ENCODE results near the gene KCNG3.

Gene KCNG3, protein sequence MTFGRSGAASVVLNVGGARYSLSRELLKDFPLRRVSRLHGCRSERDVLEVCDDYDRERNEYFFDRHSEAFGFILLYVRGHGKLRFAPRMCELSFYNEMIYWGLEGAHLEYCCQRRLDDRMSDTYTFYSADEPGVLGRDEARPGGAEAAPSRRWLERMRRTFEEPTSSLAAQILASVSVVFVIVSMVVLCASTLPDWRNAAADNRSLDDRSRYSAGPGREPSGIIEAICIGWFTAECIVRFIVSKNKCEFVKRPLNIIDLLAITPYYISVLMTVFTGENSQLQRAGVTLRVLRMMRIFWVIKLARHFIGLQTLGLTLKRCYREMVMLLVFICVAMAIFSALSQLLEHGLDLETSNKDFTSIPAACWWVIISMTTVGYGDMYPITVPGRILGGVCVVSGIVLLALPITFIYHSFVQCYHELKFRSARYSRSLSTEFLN

DNA sequence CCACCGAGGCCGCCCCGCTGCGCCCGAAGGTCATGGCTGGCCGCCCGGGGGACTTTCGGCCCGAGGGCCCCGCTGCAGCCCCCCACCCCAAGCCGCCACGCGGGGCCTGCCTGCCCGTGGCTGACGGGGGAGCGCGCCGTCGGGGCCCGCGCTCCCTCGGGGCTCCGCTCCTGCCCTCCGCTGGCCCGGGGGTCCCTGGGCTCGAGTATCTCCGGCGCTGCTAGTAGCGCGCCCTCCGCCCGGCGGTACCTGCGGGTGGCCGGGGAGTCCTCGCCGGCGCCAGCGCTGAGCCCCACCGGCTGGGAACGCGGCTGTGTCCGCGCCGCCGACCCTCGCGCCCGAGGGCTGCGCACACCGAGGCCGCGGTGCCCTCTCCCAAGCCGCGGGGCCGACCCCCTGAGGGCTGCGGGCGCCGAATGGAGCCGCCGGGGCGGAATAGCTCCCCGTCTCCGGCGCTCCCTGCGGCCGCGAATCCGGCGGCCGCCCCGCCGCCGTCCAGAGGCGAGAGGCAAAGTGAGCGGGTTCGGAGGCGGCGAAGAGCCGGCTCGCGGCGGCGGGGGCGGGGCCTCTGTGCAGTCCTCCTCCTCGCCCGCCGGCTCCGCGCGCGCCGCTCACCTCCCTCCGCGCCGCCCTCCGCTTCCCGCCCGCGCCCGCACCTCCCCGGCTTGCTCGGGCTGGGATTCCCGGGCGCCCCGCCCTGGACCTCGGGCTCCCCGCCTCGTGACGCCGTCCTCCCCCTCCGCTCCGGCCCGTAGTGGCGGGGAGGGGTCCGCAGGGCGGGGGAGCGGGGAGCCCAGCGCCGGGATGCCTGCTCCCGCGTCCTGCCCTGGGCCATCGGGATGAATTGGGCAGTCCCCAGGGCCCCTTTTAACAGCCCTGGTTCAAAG, at the start of gene KCNG3:
TSS of gene KCNG3 (minus strand) at position 515 of the 887 bp plus-strand sequence. CDS start at position 34, 481 bp downstream.
- DNase-seq (ENCODE audit: low read depth, low spot score), result peak; percentile 81
- Histone ChIP-seq H3K4me1 (ENCODE audit: insufficient read depth, insufficient read length) (no peaks in the 10 kb centered on the region), H3K9me3 (ENCODE audit: insufficient read depth, low read length) (no peaks in the 10 kb centered on the region), H3K9ac (ENCODE audit: insufficient read length, low read depth) (peak within 1 kb of the TSS; percentile 89), H3K4me3 (ENCODE audit: insufficient read length, low read depth) (peak within 1 kb of the TSS; percentile 77), H3K36me3 (ENCODE audit: insufficient read depth, insufficient read length, low read length) (no peaks in the 10 kb centered on the region), H3K27me3 (ENCODE audit: insufficient read depth, insufficient read length) (peaks cover 9% of the 10 kb centered on the region)
- TF ChIP-seq ZNF274 (IDR thresholded peaks at IDR 0.05; ENCODE audit: low read depth, low read length), result no peak
- no peak for TF ChIP-seq SUZ12 (IDR thresholded peaks at IDR 0.05; ENCODE audit: extremely low read depth, insufficient read depth, insufficient read length)

DNA sequence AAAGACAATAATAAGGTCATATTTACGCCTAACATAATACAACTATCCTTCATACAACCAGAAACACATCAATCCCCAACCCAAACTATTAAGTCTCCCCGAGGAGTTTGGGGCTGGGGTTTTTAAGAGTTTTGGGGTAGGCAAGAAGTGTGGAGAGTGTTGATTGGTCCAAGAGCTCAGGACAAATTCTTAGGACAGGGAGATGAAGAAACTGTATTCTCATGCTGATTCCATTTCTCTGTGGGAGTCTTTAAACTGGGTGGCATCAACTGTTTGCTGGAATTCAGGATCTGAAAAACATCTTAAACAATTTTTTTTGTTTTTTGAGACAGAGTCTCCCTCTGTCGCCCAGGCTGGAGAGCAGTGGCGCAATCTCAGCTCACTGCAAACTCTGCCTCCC, 49.1 kb upstream of the KCNG3 start:
- DNase-seq (ENCODE audit: low read depth, low spot score), result no peak
- no peaks in the 10 kb centered on the region for H3K36me3 ChIP-seq (ENCODE audit: insufficient read depth, insufficient read length, low read length)
- no peaks in the 10 kb centered on the region for H3K27me3 ChIP-seq (ENCODE audit: insufficient read depth, insufficient read length)
- no peak overlapping the region for H3K4me3 ChIP-seq (ENCODE audit: insufficient read length, low read depth)
- peaks cover 5% of the 10 kb centered on the region for H3K4me1 ChIP-seq (ENCODE audit: insufficient read depth, insufficient read length)
- TF ChIP-seq YY1 (IDR thresholded peaks at IDR 0.05; ENCODE audit: insufficient read depth, insufficient read length), result no peak
- no peaks in the 10 kb centered on the region for H3K9me3 ChIP-seq (ENCODE audit: insufficient read depth, low read length)
- H3K9ac ChIP-seq (ENCODE audit: insufficient read length, low read depth), result no peak overlapping the region

DNA sequence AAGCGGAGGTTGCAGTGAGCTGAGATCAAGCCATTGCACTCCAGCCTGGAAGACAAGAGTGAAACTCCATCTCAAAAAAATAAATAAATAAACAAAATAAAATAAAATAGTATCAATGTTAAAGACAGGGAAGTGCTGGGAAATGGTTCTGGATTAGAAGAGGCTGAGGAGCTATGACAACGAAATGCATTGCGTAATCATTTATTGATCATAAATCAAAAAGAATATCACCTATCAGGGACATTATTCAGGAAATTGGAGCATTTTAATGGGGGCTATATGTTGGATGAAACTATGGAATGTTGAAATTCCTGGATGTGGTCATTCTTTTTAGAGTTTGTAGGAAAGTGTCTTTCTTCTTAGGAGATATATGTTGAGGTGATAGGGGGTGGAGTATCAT, 43.7 kb upstream of the KCNG3 start:
- Histone ChIP-seq H3K4me3 (ENCODE audit: insufficient read length, low read depth) (no peak overlapping the region), H3K36me3 (ENCODE audit: insufficient read depth, insufficient read length, low read length) (no peaks in the 10 kb centered on the region), H3K4me1 (ENCODE audit: insufficient read depth, insufficient read length) (no peaks in the 10 kb centered on the region), H3K27me3 (ENCODE audit: insufficient read depth, insufficient read length) (no peaks in the 10 kb centered on the region), H3K9ac (ENCODE audit: insufficient read length, low read depth) (no peak overlapping the region), H3K9me3 (ENCODE audit: insufficient read depth, low read length) (no peaks in the 10 kb centered on the region)
- TF ChIP-seq SUZ12 (IDR thresholded peaks at IDR 0.05; ENCODE audit: extremely low read depth, insufficient read depth, insufficient read length) (no peak), YY1 (IDR thresholded peaks at IDR 0.05; ENCODE audit: insufficient read depth, insufficient read length) (no peak), ZNF274 (IDR thresholded peaks at IDR 0.05; ENCODE audit: low read depth, low read length) (no peak)
- no peak for DNase-seq (ENCODE audit: low read depth, low spot score)

DNA sequence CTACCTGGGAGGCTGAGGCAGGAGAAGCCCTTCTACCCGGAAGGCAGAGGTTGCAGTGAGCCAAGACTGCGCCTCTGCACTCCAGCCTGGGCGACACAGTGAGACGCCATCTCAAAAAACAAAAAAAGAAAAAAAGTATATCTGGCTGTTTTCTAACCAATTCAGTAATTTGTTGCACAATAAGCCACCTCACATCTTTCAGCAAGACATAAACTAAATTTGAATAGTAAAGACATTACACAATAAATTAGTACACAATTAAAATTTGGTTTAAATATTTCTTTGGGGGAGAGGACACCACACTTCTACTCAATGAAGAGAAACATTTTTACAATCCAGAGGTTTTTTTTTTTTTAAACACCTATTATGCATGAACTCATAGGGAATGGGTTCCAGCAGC, 38.6 kb upstream of the KCNG3 start:
- Histone ChIP-seq H3K9me3 (ENCODE audit: insufficient read depth, low read length) (no peaks in the 10 kb centered on the region), H3K4me3 (ENCODE audit: insufficient read length, low read depth) (no peak overlapping the region), H3K27me3 (ENCODE audit: insufficient read depth, insufficient read length) (no peaks in the 10 kb centered on the region), H3K36me3 (ENCODE audit: insufficient read depth, insufficient read length, low read length) (no peaks in the 10 kb centered on the region), H3K4me1 (ENCODE audit: insufficient read depth, insufficient read length) (no peaks in the 10 kb centered on the region), H3K9ac (ENCODE audit: insufficient read length, low read depth) (no peak overlapping the region)
- no peak for TF ChIP-seq YY1 (IDR thresholded peaks at IDR 0.05; ENCODE audit: insufficient read depth, insufficient read length)
- no peak for TF ChIP-seq SUZ12 (IDR thresholded peaks at IDR 0.05; ENCODE audit: extremely low read depth, insufficient read depth, insufficient read length)
- TF ChIP-seq ZNF274 (IDR thresholded peaks at IDR 0.05; ENCODE audit: low read depth, low read length), result no peak
- no peak for DNase-seq (ENCODE audit: low read depth, low spot score)

DNA sequence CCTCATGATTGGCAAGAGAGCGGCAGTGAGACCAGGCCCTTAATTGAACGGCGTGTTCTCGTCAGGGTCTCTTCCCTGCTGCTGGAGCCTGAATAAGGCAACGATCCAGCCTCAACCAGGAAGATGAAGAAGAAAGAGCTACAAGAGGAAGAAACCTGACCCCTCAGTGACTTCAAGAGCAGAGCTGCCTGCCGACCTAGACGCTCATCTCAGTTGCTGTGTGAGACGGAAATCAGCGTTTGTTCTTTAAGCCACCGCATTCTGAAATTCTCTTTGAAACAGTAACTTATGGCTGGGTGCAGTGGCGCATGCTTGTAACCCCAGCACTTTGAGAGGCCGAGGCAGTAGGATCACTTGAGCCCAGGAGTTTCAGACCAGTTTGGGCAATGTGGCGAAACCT, 29.6 kb upstream of the KCNG3 start:
- H3K9me3 ChIP-seq (ENCODE audit: insufficient read depth, low read length), result no peaks in the 10 kb centered on the region
- TF ChIP-seq SUZ12 (IDR thresholded peaks at IDR 0.05; ENCODE audit: extremely low read depth, insufficient read depth, insufficient read length) (no peak), ZNF274 (IDR thresholded peaks at IDR 0.05; ENCODE audit: low read depth, low read length) (no peak), YY1 (IDR thresholded peaks at IDR 0.05; ENCODE audit: insufficient read depth, insufficient read length) (no peak)

DNA sequence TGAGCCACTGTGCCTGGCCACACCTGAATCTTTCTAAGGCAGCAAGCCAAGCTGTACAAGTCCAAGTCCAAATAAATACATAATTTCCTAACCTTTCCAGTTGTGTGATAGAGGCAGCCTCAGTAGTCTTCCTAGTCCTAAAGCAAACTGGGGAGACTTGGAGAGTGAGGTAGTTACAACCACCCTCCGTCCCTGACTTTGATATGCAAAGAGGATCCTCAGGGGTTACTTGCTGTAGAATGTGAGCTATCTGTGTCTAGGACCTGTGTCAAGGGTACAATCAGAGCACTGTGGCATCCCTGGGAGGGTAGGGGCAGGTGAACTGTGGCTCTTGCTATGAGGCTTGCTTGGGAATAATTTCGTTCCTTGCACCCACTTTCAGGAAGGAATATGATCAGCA, 28.3 kb upstream of the KCNG3 start:
- TF ChIP-seq SUZ12 (IDR thresholded peaks at IDR 0.05; ENCODE audit: extremely low read depth, insufficient read depth, insufficient read length), result no peak
- no peak for TF ChIP-seq ZNF274 (IDR thresholded peaks at IDR 0.05; ENCODE audit: low read depth, low read length)
- no peak for TF ChIP-seq YY1 (IDR thresholded peaks at IDR 0.05; ENCODE audit: insufficient read depth, insufficient read length)
- H3K9ac ChIP-seq (ENCODE audit: insufficient read length, low read depth), result no peak overlapping the region
- H3K27me3 ChIP-seq (ENCODE audit: insufficient read depth, insufficient read length), result no peaks in the 10 kb centered on the region
- H3K36me3 ChIP-seq (ENCODE audit: insufficient read depth, insufficient read length, low read length), result no peaks in the 10 kb centered on the region
- no peaks in the 10 kb centered on the region for H3K9me3 ChIP-seq (ENCODE audit: insufficient read depth, low read length)
- no peak overlapping the region for H3K4me3 ChIP-seq (ENCODE audit: insufficient read length, low read depth)
- DNase-seq (ENCODE audit: low read depth, low spot score), result no peak
- H3K4me1 ChIP-seq (ENCODE audit: insufficient read depth, insufficient read length), result peaks cover 2% of the 10 kb centered on the region

More for the DNA sequence above, 29.6 kb upstream of the KCNG3 start:
- Histone ChIP-seq H3K4me1 (ENCODE audit: insufficient read depth, insufficient read length) (peaks cover 2% of the 10 kb centered on the region), H3K36me3 (ENCODE audit: insufficient read depth, insufficient read length, low read length) (no peaks in the 10 kb centered on the region), H3K27me3 (ENCODE audit: insufficient read depth, insufficient read length) (no peaks in the 10 kb centered on the region), H3K4me3 (ENCODE audit: insufficient read length, low read depth) (no peak overlapping the region), H3K9ac (ENCODE audit: insufficient read length, low read depth) (no peak overlapping the region)
- no peak for DNase-seq (ENCODE audit: low read depth, low spot score)

DNA sequence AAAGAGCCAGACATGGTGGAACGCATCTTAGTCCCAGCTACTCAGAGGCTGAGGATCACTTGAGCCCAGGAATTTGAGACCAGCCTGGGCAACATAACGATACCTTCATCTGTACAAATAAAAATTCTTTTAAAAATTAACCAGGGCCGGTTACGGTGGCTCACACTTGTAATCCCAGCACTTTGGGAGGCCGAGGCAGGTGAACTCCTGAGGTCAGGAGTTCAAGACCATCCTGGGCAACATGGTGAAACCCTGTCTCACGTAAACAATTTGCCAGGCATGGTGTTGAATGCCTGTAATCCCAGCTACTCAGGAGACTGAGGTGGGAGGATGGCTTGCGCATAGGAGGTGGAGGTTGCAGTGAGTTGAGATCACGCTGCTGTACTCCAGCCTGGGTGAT, 25.8 kb upstream of the KCNG3 start:
- Histone ChIP-seq H3K27me3 (ENCODE audit: insufficient read depth, insufficient read length) (no peaks in the 10 kb centered on the region), H3K4me1 (ENCODE audit: insufficient read depth, insufficient read length) (peaks cover 2% of the 10 kb centered on the region), H3K4me3 (ENCODE audit: insufficient read length, low read depth) (no peak overlapping the region), H3K9me3 (ENCODE audit: insufficient read depth, low read length) (no peaks in the 10 kb centered on the region), H3K9ac (ENCODE audit: insufficient read length, low read depth) (no peak overlapping the region), H3K36me3 (ENCODE audit: insufficient read depth, insufficient read length, low read length) (no peaks in the 10 kb centered on the region)
- DNase-seq (ENCODE audit: low read depth, low spot score), result no peak
- TF ChIP-seq ZNF274 (IDR thresholded peaks at IDR 0.05; ENCODE audit: low read depth, low read length) (no peak), YY1 (IDR thresholded peaks at IDR 0.05; ENCODE audit: insufficient read depth, insufficient read length) (no peak), SUZ12 (IDR thresholded peaks at IDR 0.05; ENCODE audit: extremely low read depth, insufficient read depth, insufficient read length) (no peak)
